Astrocyte of the cerebellum (primary cell): Measurements from ENCODE around the gene KLHL5.

ENCODE experiments used
- DNase-seq: peaks from one replicate; pipeline ENCODE4 v3.0.0-alpha.2; 2011; ENCODE audit warnings: low read depth
- H3K4me3 ChIP-seq: 2 replicates; pipeline ENCODE4 v1.5.1; 2011; ENCODE audit warnings: mild to moderate bottlenecking, low read depth, low read length, moderate library complexity
- CTCF ChIP-seq: IDR thresholded peaks from 2 replicates; pipeline ENCODE4 v1.5.1; 2012; ENCODE audit warnings: low read length, low read depth, moderate library complexity, mild to moderate bottlenecking; ENCODE audit errors: missing control alignments
- in situ Hi-C: cut with HindIII; loops from 2 replicates; pipeline ENCODE4 v1.10.0; 2017; ENCODE audit warnings: low sequenced_read_pairs

Gene KLHL5

GRCh38 chr4:39047681-39048080 is 14.4 kb upstream of the KLHL5 start:
- no peak overlapping the region for H3K4me3 ChIP-seq
- TF ChIP-seq CTCF = no peak
- in situ Hi-C loops = no loop called here
- DNase-seq = no peak

GRCh38 chr4:39048311-39048710 is 13.7 kb upstream of the KLHL5 start:
- TF ChIP-seq CTCF = no peak
- no peak for DNase-seq
- no peak overlapping the region for H3K4me3 ChIP-seq
- in situ Hi-C loops = no loop called here

GRCh38 chr4:39050590-39050989 is 11.4 kb upstream of the KLHL5 start:
- no peak overlapping the region for H3K4me3 ChIP-seq
- no peak for DNase-seq
- TF ChIP-seq CTCF = no peak
- in situ Hi-C loops = no loop called here

GRCh38 chr4:39051492-39051891 is 10.5 kb upstream of the KLHL5 start:
- no peak for TF ChIP-seq CTCF
- no peak overlapping the region for H3K4me3 ChIP-seq
- in situ Hi-C loops = no loop called here
- no peak for DNase-seq

GRCh38 chr4:39053983-39054382 is 8.0 kb upstream of the KLHL5 start:
- DNase-seq = no peak
- no peak for TF ChIP-seq CTCF
- no peak overlapping the region for H3K4me3 ChIP-seq
- in situ Hi-C loops = no loop called here

- no peak overlapping the region for H3K4me3 ChIP-seq
- DNase-seq = no peak
- no peak for TF ChIP-seq CTCF
- in situ Hi-C loops = no loop called here
Measured at GRCh38 chr4:39054497-39054896, 7.5 kb upstream of the KLHL5 start.

- no peak for DNase-seq
- TF ChIP-seq CTCF = no peak
- in situ Hi-C loops = no loop called here
- no peak overlapping the region for H3K4me3 ChIP-seq
Measured at GRCh38 chr4:39056023-39056422, 6.0 kb upstream of the KLHL5 start.
